A549 (cell line): ENCODE data around the gene CYB5D1. TPM values are rescaled to one million over a fixed set of nuclear protein-coding genes. Genes with fewer than 3 reads are reported as not detected.

ENCODE experiments used
- ATAC-seq, 2 experiments: fragments of 200-7000 bp in 1 of 2; fragments of >200 bp in 1 of 2; cut with Nextera tagmentation in 1 of 2; cut with Tn5 transposase in 1 of 2; 3 replicates each; pipeline versions ENCODE4 v1.8.0 to v1.9.1; 2018 to 2020; ENCODE audit warnings: mild to moderate bottlenecking in 1 of 2, moderate library complexity in 1 of 2
- CTCF ChIA-PET: fragments of 300-600 bp; sonication (Branson Sonifier 250); formaldehyde crosslinking; extraction: SDS; loops from one replicate; lab custom pipeline; 2021; ENCODE audit warnings: antibody characterized with exemption, inconsistent platforms; lab: Yijun Ruan, JAX
- POLR2A ChIA-PET: fragments of 350-600 bp; formaldehyde crosslinking; extraction: SDS; loops from one replicate; lab custom pipeline; 2021; ENCODE audit warnings: antibody characterized with exemption, inconsistent platforms; lab: Yijun Ruan, JAX
- DNase-seq, 2 experiments: peaks; one replicate each; pipeline versions ENCODE4 v3.0.0 to v3.0.0-alpha.2; 2011 to 2016; ENCODE audit warnings: low read depth in 1 of 2, low spot score in 1 of 2
- FAIRE-seq: peaks from 2 replicates; lab custom pipeline; 2011; peaks lifted over from hg19 to GRCh38; lab: Jason Lieb, UNC
- H3K27ac ChIP-seq, 2 experiments: fragments of >200 bp; sonication (Bioruptor Twin); formaldehyde crosslinking; 3 replicates each; pipeline ENCODE4 v1.5.1; 2016 to 2017
- H3K4me1 ChIP-seq: fragments of >200 bp; sonication (Bioruptor Twin); formaldehyde crosslinking; 3 replicates; pipeline ENCODE4 v1.6.1; 2016
- H3K4me2 ChIP-seq: fragments of >200 bp; sonication (Bioruptor Twin); formaldehyde crosslinking; 3 replicates; pipeline ENCODE4 v1.6.1; 2016
- H3K4me3 ChIP-seq: fragments of >200 bp; sonication (Bioruptor Twin); formaldehyde crosslinking; 3 replicates; pipeline ENCODE4 v1.5.1; 2016
- H3K9me3 ChIP-seq: fragments of >200 bp; sonication (Bioruptor Twin); formaldehyde crosslinking; 3 replicates; pipeline ENCODE4 v1.6.1; 2016
- CHD4 ChIP-seq: fragments of 200-600 bp; sonication (generic); IDR thresholded peaks from 2 replicates; pipeline ENCODE4 v1.6.1; 2016; ENCODE audit warnings: antibody characterized with exemption, mild to moderate bottlenecking, borderline replicate concordance
- EHMT2 ChIP-seq: fragments of 200-600 bp; sonication (generic); IDR thresholded peaks from 2 replicates; pipeline ENCODE4 v1.6.1; 2016; ENCODE audit warnings: antibody characterized with exemption, low read depth, mild to moderate bottlenecking, moderate library complexity
- FOSB ChIP-seq: fragments of 250-450 bp; sonication (Bioruptor Pico); IDR thresholded peaks from 2 replicates; pipeline ENCODE4 v1.5.0; 2020; ENCODE audit warnings: mild to moderate bottlenecking, moderate library complexity
- GATA3 ChIP-seq: IDR thresholded peaks from 2 replicates; pipeline ENCODE4 v1.6.1; 2012; ENCODE audit warnings: borderline replicate concordance
- HEYL ChIP-seq: fragments of 250-450 bp; sonication (Bioruptor Pico); IDR thresholded peaks from 2 replicates; pipeline ENCODE4 v1.8.0; 2021; ENCODE audit warnings: mild to moderate bottlenecking, moderate library complexity
- HOXB13 ChIP-seq: fragments of 250-450 bp; sonication (Bioruptor Pico); IDR thresholded peaks from 2 replicates; pipeline ENCODE4 v1.5.0; 2020; ENCODE audit warnings: low read depth, mild to moderate bottlenecking, moderate library complexity
- HOXB5 ChIP-seq: fragments of 250-450 bp; sonication (Bioruptor Pico); IDR thresholded peaks from 2 replicates; pipeline ENCODE4 v1.5.0; 2020; ENCODE audit warnings: mild to moderate bottlenecking, moderate library complexity
- JUN ChIP-seq, 2 experiments: fragments of >200 bp; sonication (Bioruptor Twin); formaldehyde crosslinking; IDR thresholded peaks; 2 replicates in 1 of 2; 3 replicates in 1 of 2; pipeline ENCODE4 v1.6.1; 2016 to 2017
- KDM1A ChIP-seq: fragments of 200-600 bp; sonication (generic); IDR thresholded peaks from 2 replicates; pipeline ENCODE4 v1.6.1; 2016; ENCODE audit warnings: low read depth, mild to moderate bottlenecking
- MAFK ChIP-seq: fragments of 450-650 bp; IDR thresholded peaks from 2 replicates; pipeline ENCODE4 v1.6.1; 2014; ENCODE audit not compliant: partially characterized antibody
- MAX ChIP-seq: IDR thresholded peaks from 2 replicates; pipeline ENCODE4 v1.6.1; 2012
- NPAS2 ChIP-seq: fragments of 250-450 bp; sonication (Bioruptor Pico); IDR thresholded peaks from 2 replicates; pipeline ENCODE4 v1.8.0; 2022; ENCODE audit warnings: mild to moderate bottlenecking, moderate library complexity, borderline replicate concordance
- POLR2AphosphoS2 ChIP-seq: conservative IDR thresholded peaks from 2 replicates; pipeline ENCODE4 v1.6.1; 2012; ENCODE audit warnings: low read length, improper control_type of control experiment, inconsistent platforms
- RAD21 ChIP-seq, 2 experiments: fragments of >200 bp in 1 of 2; sonication (Bioruptor Twin) in 1 of 2; formaldehyde crosslinking in 1 of 2; IDR thresholded peaks in 1 of 2; conservative IDR thresholded peaks in 1 of 2; 2 replicates in 1 of 2; 3 replicates in 1 of 2; pipeline ENCODE4 v1.6.1; 2012 to 2018; ENCODE audit warnings: inconsistent platforms in 1 of 2
- RARB ChIP-seq: fragments of 250-450 bp; sonication (Bioruptor Pico); IDR thresholded peaks from 2 replicates; pipeline ENCODE4 v1.8.0; 2021; ENCODE audit warnings: mild to moderate bottlenecking, moderate library complexity
- RCOR1 ChIP-seq: fragments of 150-350 bp; IDR thresholded peaks from 2 replicates; pipeline ENCODE4 v1.6.1; 2014; ENCODE audit warnings: antibody characterized with exemption, low read length, low read depth
- RFX5 ChIP-seq: fragments of 450-650 bp; IDR thresholded peaks from 2 replicates; pipeline ENCODE4 v1.7.1; 2014; ENCODE audit warnings: antibody characterized with exemption, mild to moderate bottlenecking, moderate library complexity
- SMC3 ChIP-seq: fragments of >200 bp; sonication (Bioruptor Twin); formaldehyde crosslinking; IDR thresholded peaks from 3 replicates; pipeline ENCODE4 v1.6.1; 2018; ENCODE audit warnings: inconsistent platforms
- TP53 ChIP-seq: fragments of 250-450 bp; sonication (Bioruptor Pico); IDR thresholded peaks from 2 replicates; pipeline ENCODE4 v1.5.0; 2021; ENCODE audit warnings: mild to moderate bottlenecking, moderate library complexity
- ZC3H11A ChIP-seq: fragments of 450-650 bp; IDR thresholded peaks from 2 replicates; pipeline ENCODE4 v1.6.1; 2014; ENCODE audit warnings: antibody characterized with exemption, mild to moderate bottlenecking
- ZSCAN20 ChIP-seq: fragments of 250-450 bp; sonication (Bioruptor Pico); IDR thresholded peaks from 2 replicates; pipeline ENCODE4 v1.8.0; 2022; ENCODE audit warnings: mild to moderate bottlenecking, moderate library complexity
- WGBS: methylation state at CpG from one replicate; pipeline ENCODE4 v1.1.6; 2017; ENCODE audit errors: missing lambda C conversion rate; 5-methylcytosine and 5-hydroxymethylcytosine counted together
- polyA plus RNA-seq, 4 experiments: library from polyadenylated mRNA; depleted of rRNA in 3 of 4; stranded (reverse); fragments of >200 nt; fragmentation: RNase III in 1 of 4; extraction: RNeasy Plus Mini Kit Qiagen cat#74134 plus additional on column Dnase treatment in 1 of 4; gene quantifications; 2 replicates in 3 of 4; 3 replicates in 1 of 4; pipeline ENCODE4 v1.2.3, GENCODE V29; 2011 to 2017
- TF ChIP-seq, protein P1 (sequence below): IDR thresholded peaks from 2 replicates; pipeline ENCODE4 v1.6.1; 2012; ENCODE audit warnings: low read depth, borderline replicate concordance

Gene CYB5D1
- polyA plus RNA-seq, 2 of the 4 experiments (the other 2 are of a cell fraction) = 20.4 to 28.2 TPM

DNA sequence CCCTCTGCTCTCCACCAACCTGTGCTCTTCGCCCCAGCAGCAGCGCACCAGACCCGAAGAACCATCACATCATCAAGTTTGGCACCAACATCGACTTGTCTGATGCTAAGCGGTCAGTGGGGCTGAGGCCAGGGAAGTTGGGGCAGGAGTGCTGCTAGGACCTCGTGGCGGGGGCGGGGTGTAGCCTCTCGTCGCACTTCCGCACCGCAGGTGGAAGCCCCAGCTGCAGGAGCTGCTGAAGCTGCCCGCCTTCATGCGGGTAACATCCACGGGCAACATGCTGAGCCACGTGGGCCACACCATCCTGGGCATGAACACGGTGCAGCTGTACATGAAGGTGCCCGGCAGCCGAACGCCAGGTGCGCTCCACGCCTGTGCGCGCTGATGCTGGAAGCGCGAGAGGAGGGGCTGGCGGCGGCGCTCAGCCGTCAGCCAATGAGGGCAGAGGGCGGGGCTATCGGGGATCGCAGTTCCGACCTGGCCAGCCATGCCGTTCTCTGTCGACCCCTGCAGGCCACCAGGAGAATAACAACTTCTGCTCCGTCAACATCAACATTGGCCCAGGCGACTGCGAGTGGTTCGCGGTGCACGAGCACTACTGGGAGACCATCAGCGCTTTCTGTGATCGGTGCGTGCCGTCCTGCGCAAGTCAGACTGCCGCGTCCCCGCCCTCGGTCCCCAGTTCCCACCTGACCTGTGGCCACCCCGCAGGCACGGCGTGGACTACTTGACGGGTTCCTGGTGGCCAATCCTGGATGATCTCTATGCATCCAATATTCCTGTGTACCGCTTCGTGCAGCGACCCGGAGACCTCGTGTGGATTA is 6.2 kb upstream of the CYB5D1 start (continued):
- TF ChIP-seq ZC3H11A = no peak
- no peak for TF ChIP-seq FOSB (CRISPR knock-in tag)
- TF ChIP-seq, protein P1, sequence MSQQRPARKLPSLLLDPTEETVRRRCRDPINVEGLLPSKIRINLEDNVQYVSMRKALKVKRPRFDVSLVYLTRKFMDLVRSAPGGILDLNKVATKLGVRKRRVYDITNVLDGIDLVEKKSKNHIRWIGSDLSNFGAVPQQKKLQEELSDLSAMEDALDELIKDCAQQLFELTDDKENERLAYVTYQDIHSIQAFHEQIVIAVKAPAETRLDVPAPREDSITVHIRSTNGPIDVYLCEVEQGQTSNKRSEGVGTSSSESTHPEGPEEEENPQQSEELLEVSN = no peak
- no peak for TF ChIP-seq HEYL (CRISPR knock-in tag)
- no peak for TF ChIP-seq RFX5
- TF ChIP-seq HOXB5 (CRISPR knock-in tag) = no peak
- TF ChIP-seq RCOR1 = no peak
- no peak for TF ChIP-seq TP53 (CRISPR knock-in tag)
- TF ChIP-seq GATA3 = peak; percentile 35; the same call in 1 of the 2 replicates

- 90% methylated on average over 20 of the region's 20 CpGs for WGBS
- Histone ChIP-seq H3K4me3 (no peak overlapping the region), H3K4me2 (peak overlapping the region; percentile 26; the same call in 1 of the 3 replicates), H3K9me3 (no peaks in the 10 kb centered on the region), H3K27ac (no peak overlapping the region), H3K4me1 (peaks cover 23% of the 10 kb centered on the region; the same call in 2 of the 3 replicates)
- no peak for DNase-seq
- TF ChIP-seq RAD21 (conservative IDR thresholded peaks at IDR 0.05 in 1 of 2, IDR thresholded peaks at IDR 0.05 in 1 of 2) = no peak
- no peak for TF ChIP-seq TP53 (CRISPR knock-in tag)
- TF ChIP-seq MAFK = no peak
- no peak for TF ChIP-seq RARB (CRISPR knock-in tag)
- no peak for TF ChIP-seq RFX5
- no peak for TF ChIP-seq CHD4
- TF ChIP-seq SMC3 = no peak
- CTCF ChIA-PET = interaction anchor here (0.9 to 25.1 kb wide), 4 partner anchors 22 to 164 kb away, joined by 3 to 677 read pairs (median 8); partner anchors contain the start of genes KDM6B and WRAP53
- no peak for ATAC-seq
- FAIRE-seq = no peak
- POLR2A ChIA-PET = no interaction called here
Measured at GRCh38 chr17:7852262-7852670, 5.5 kb upstream of the CYB5D1 start.

- no peak overlapping the region for H3K27ac ChIP-seq
- ChIA-PET CTCF (interaction anchor here (0.7 to 25.1 kb wide), 5 partner anchors 23 to 165 kb away, joined by 3 to 677 read pairs (median 4); partner anchors contain the start of genes KDM6B and WRAP53), POLR2A (no interaction called here)
- H3K4me1 ChIP-seq = peaks cover 23% of the 10 kb centered on the region; the same call in 2 of the 3 replicates
- DNase-seq (no peak), FAIRE-seq (no peak), ATAC-seq (no peak)
- H3K4me2 ChIP-seq = no peak overlapping the region
- no peak overlapping the region for H3K4me3 ChIP-seq
- WGBS = 93% methylated on average over 49 of the region's 51 CpGs
- TF ChIP-seq HOXB13 (CRISPR knock-in tag) (no peak), POLR2AphosphoS2 (0 out of 2 replicates have a peak, but pooled peaks have one; percentile 44), EHMT2 (no peak), MAX (no peak), KDM1A (no peak), NPAS2 (CRISPR knock-in tag) (no peak), JUN (IDR thresholded peaks at IDR 0.05) (0 out of 5 replicates have a peak, but pooled peaks of 1 of the 2 experiments have one; percentile 4), ZSCAN20 (CRISPR knock-in tag) (no peak)
- H3K9me3 ChIP-seq = no peaks in the 10 kb centered on the region
Measured at GRCh38 chr17:7852919-7853690, 4.7 kb upstream of the CYB5D1 start.
